Upper lobe of left lung (tissue), 4 donors: ENCODE data around the gene SRSF9.

Experiments
- EP300 ChIP-seq, 4 donors: sonication (generic); formaldehyde crosslinking; IDR thresholded peaks; one replicate each; pipeline ENCODE4 v1.5.1; 2017; ENCODE audit warnings: antibody characterized with exemption in 4 of 4, control low read depth in 2 of 4
- POLR2A ChIP-seq, 4 donors: fragments of 450-650 bp; IDR thresholded peaks; one replicate each; pipeline ENCODE4 v1.5.1; 2016 to 2017; ENCODE audit warnings: antibody characterized with exemption in 4 of 4, mild to moderate bottlenecking in 2 of 4
- POLR2AphosphoS5 ChIP-seq, 2 donors: sonication (generic); formaldehyde crosslinking; IDR thresholded peaks; one replicate each; pipeline ENCODE4 v1.5.1; 2017; ENCODE audit warnings: antibody characterized with exemption in 2 of 2
- TF ChIP-seq, protein P1 (sequence below), 6 experiments: fragments of 450-650 bp in 4 of 6; fragments of 200-600 bp in 2 of 6; sonication (generic) in 2 of 6; IDR thresholded peaks; one replicate each; pipeline ENCODE4 v1.5.1; 2016 to 2019; ENCODE audit warnings: antibody characterized with exemption in 6 of 6

DNA sequence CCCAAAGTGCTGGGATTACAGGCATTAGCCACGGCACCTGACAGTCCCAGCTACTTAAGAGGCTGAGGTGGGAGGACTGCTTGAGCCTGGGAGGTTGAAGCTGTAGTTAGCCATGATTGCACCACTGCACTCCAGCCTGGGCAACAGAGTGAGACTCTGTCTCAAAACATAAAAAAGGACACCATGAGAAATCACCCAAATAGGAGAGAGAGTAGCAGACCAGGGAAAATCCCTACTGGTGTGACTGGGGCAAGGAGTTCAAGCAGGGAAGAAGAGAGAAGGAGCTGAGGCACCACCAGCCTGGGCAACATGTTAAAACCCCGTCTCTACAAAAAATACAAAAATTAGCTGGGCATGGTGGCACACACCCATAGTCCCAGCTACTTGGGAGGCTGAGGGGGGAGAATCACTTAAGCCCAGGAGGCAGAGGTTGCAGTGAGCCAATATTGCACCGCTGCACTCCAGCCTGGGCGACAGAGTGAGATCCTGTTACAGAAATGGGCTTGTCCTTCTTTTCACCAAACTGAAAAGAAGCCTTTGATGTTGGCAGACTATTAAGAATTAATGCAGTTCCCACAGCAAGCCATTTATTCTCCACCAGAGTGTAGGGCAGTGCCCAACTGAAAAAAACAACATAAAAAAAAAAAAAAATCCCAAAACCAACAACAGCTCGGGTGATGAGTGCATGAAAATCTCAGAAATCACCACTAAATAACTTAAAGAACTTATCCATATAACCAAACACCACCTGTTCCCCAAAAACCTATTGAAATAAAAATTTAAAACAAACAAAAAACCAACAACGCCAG lies 4.5 kb upstream of the SRSF9 start:
- TF ChIP-seq POLR2AphosphoS5 (IDR thresholded peaks at IDR 0.05): no peak
- TF ChIP-seq, protein P1, sequence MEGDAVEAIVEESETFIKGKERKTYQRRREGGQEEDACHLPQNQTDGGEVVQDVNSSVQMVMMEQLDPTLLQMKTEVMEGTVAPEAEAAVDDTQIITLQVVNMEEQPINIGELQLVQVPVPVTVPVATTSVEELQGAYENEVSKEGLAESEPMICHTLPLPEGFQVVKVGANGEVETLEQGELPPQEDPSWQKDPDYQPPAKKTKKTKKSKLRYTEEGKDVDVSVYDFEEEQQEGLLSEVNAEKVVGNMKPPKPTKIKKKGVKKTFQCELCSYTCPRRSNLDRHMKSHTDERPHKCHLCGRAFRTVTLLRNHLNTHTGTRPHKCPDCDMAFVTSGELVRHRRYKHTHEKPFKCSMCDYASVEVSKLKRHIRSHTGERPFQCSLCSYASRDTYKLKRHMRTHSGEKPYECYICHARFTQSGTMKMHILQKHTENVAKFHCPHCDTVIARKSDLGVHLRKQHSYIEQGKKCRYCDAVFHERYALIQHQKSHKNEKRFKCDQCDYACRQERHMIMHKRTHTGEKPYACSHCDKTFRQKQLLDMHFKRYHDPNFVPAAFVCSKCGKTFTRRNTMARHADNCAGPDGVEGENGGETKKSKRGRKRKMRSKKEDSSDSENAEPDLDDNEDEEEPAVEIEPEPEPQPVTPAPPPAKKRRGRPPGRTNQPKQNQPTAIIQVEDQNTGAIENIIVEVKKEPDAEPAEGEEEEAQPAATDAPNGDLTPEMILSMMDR (IDR thresholded peaks at IDR 0.05): no peak
- no peak for TF ChIP-seq EP300 (IDR thresholded peaks at IDR 0.05)
- TF ChIP-seq POLR2A (IDR thresholded peaks at IDR 0.05): no peak
